K562 (cell line): ENCODE data around the gene EXOG. TPM values are rescaled to one million over a fixed set of nuclear protein-coding genes. Genes with fewer than 3 reads are reported as not detected.

Experiments used
- CEBPG ChIP-seq, 3 experiments: fragments of 200-800 bp in 1 of 3; sonication (Bioruptor generic) in 1 of 3; sonication (generic) in 1 of 3; formaldehyde crosslinking in 1 of 3; IDR thresholded peaks in 2 of 3; conservative IDR thresholded peaks in 1 of 3; 2 replicates each; pipeline versions ENCODE4 v1.6.1 to v1.8.0; 2016 to 2022; ENCODE audit warnings: missing compliant biosample characterization in 2 of 3, missing genetic modification characterization in 2 of 3, mild to moderate bottlenecking in 1 of 3, missing genetic modification reagents in 1 of 3
- GABPB2 ChIP-seq: fragments of 250-450 bp; sonication (Bioruptor Pico); conservative IDR thresholded peaks from 2 replicates; pipeline ENCODE4 v1.5.1; 2021; ENCODE audit warnings: mild to moderate bottlenecking
- HNRNPH1 ChIP-seq: fragments of 200-400 bp; formaldehyde crosslinking; optimal IDR thresholded peaks from 2 replicates; pipeline ENCODE3; 2017; ENCODE audit warnings: low read depth, mild to moderate bottlenecking, low read length, moderate library complexity
- JUNB ChIP-seq: fragments of 450-650 bp; formaldehyde crosslinking; conservative IDR thresholded peaks from 2 replicates; pipeline ENCODE4 v1.4.0; 2020; ENCODE audit warnings: mild to moderate bottlenecking
- KLF1 ChIP-seq: fragments of 450-650 bp; IDR thresholded peaks from 2 replicates; pipeline ENCODE4 v1.6.1; 2016; ENCODE audit warnings: missing genetic modification characterization, missing compliant biosample characterization
- MEIS2 ChIP-seq: fragments of 450-650 bp; IDR thresholded peaks from 2 replicates; pipeline ENCODE4 v1.6.1; 2014; ENCODE audit warnings: mild to moderate bottlenecking; ENCODE audit not compliant: partially characterized antibody
- PRPF4 ChIP-seq: fragments of 200-400 bp; formaldehyde crosslinking; IDR thresholded peaks from one replicate; pipeline ENCODE4 v1.6.1; 2017; ENCODE audit warnings: low read length, low read depth, mild to moderate bottlenecking; ENCODE audit not compliant: insufficient read depth, poor library complexity, severe bottlenecking
- RBM22 ChIP-seq: fragments of 200-400 bp; formaldehyde crosslinking; IDR thresholded peaks from 2 replicates; pipeline ENCODE4 v1.6.1; 2018; ENCODE audit warnings: low read length, low read depth; ENCODE audit not compliant: poor library complexity, severe bottlenecking
- RBM34 ChIP-seq: fragments of 200-400 bp; formaldehyde crosslinking; IDR thresholded peaks from 2 replicates; pipeline ENCODE4 v1.6.1; 2018; ENCODE audit warnings: low read length, borderline replicate concordance; ENCODE audit not compliant: insufficient read depth
- SPI1 ChIP-seq: IDR thresholded peaks from 2 replicates; pipeline ENCODE4 v1.6.1; 2011; ENCODE audit warnings: low read depth, low read length, control low read depth, borderline replicate concordance
- SREBF2 ChIP-seq: sonication (generic); formaldehyde crosslinking; IDR thresholded peaks from 2 replicates; pipeline ENCODE4 v1.4.0; 2020; ENCODE audit warnings: mild to moderate bottlenecking, missing genetic modification reagents
- TCFL5 ChIP-seq: fragments of 250-450 bp; sonication (Bioruptor Pico); conservative IDR thresholded peaks from 2 replicates; pipeline ENCODE4 v1.6.1; 2021; ENCODE audit warnings: mild to moderate bottlenecking, moderate library complexity, matching md5 sums
- ZNF121 ChIP-seq: sonication (generic); formaldehyde crosslinking; conservative IDR thresholded peaks from 2 replicates; pipeline ENCODE4 v1.8.0; 2022; ENCODE audit warnings: missing genetic modification reagents
- ZNF3 ChIP-seq: fragments of 250-450 bp; sonication (Bioruptor Pico); IDR thresholded peaks from 2 replicates; pipeline ENCODE4 v1.5.0; 2021; ENCODE audit warnings: mild to moderate bottlenecking, moderate library complexity
- ZNF41 ChIP-seq: fragments of 250-450 bp; sonication (Bioruptor Pico); conservative IDR thresholded peaks from 2 replicates; pipeline ENCODE4 v1.4.0; 2020; ENCODE audit warnings: mild to moderate bottlenecking
- ZNF444 ChIP-seq: fragments of 250-450 bp; sonication (Bioruptor Pico); IDR thresholded peaks from 2 replicates; pipeline ENCODE4 v1.4.0; 2020; ENCODE audit warnings: mild to moderate bottlenecking, moderate library complexity
- ZNF785 ChIP-seq: fragments of 250-450 bp; sonication (Bioruptor Pico); IDR thresholded peaks from 2 replicates; pipeline ENCODE4 v1.4.0; 2020; ENCODE audit warnings: mild to moderate bottlenecking
- ZNF79 ChIP-seq: fragments of 250-450 bp; sonication (Bioruptor Pico); IDR thresholded peaks from 2 replicates; pipeline ENCODE4 v1.4.0; 2020; ENCODE audit warnings: low read depth, mild to moderate bottlenecking, moderate library complexity
- polyA plus RNA-seq, 8 experiments: library from polyadenylated mRNA; depleted of rRNA in 4 of 8; stranded (reverse) in 5 of 8; unstranded in 3 of 8; fragments of >200 nt; fragmentation: Nextera tagmentation in 2 of 8; fragmentation: Illumina TruSeq in 1 of 8; extraction: Ambion mirVana in 2 of 8; extraction: Trizol in 1 of 8; gene quantifications; 2 replicates each; pipeline versions ENCODE4 v1.2.1 to v1.2.3, GENCODE V29; 2011 to 2014; ENCODE audit warnings: inconsistent platforms in 1 of 8, missing spikeins in 1 of 8
- total RNA-seq, 7 experiments: library from RNA; depleted of rRNA in 6 of 7; stranded (reverse); fragments of >200 nt in 6 of 7; fragmentation: Illumina TruSeq in 2 of 7; extraction: Trizol in 2 of 7; gene quantifications; 2 replicates each; pipeline versions ENCODE4 v1.2.1 to v1.2.3, GENCODE V29; 2011 to 2021; ENCODE audit warnings: low replicate concordance in 1 of 7
- TF ChIP-seq, protein P1 (sequence below): IDR thresholded peaks from 3 replicates; pipeline ENCODE4 v1.6.1; 2011; ENCODE audit warnings: borderline replicate concordance, mild to moderate bottlenecking; ENCODE audit not compliant: insufficient read length, insufficient read depth
- TF ChIP-seq, protein P2 (sequence below): fragments of 250-450 bp; sonication (Bioruptor Pico); IDR thresholded peaks from 2 replicates; pipeline ENCODE4 v1.4.0; 2020; ENCODE audit warnings: mild to moderate bottlenecking, moderate library complexity
- TF ChIP-seq, protein P3 (sequence below): sonication (generic); formaldehyde crosslinking; IDR thresholded peaks from 2 replicates; pipeline ENCODE4 v1.8.1; 2023; ENCODE audit warnings: mild to moderate bottlenecking, missing genetic modification reagents

Gene EXOG
- total and polyA plus RNA-seq, 9 of the 15 experiments (the other 6 are each of a cell fraction or from before 2014, with no cell fraction given), result 10.8 to 21.7 (median 14.8) TPM

DNA sequence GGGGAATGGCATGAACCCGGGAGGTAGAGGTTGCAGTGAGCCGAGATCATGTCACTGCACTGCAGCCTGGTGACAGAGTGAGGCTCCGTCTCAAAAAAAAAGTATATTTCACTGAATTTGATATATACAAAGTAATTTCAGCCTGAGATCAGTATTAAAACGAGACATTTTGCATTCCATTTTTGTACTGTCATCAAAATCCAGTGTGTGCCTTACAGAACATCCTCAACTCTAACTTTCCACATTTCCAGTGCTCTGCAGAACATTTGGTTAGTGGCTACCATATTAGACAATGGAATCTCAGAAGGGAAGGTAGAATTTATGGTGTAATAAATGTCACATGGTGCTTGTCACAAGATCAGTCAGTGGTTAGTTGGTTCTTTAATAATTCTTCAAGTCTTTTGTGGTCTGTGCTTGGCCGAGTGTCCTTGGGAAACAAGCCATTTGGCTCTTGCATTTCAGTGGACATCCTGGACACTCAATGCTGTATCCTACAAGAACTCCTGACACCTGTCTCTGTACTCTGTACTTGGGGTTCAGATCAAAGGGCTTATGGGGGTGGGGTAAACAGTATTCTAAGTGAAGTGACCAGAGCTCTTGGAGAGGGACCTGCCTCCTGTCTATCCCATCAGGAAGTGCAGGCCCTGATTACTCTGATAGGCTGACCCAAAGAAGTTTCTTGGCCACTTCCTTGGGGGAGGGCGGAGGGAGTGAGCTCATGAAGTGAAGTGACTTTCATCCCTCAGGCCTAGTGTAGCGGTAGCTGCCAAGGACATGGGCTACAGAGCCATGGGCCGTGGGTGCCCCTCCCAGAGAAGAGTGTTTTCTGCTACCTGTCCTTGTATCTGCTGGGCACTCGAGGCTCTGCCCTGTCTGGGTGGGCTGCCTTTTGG, 38.8 kb upstream of the EXOG start (continued):
- no peak for TF ChIP-seq ZNF41 (CRISPR knock-in tag)
- TF ChIP-seq JUNB (CRISPR knock-in tag), result no peak
- TF ChIP-seq RBM22, result no peak
- TF ChIP-seq HNRNPH1, result no peak
- TF ChIP-seq, protein P1, sequence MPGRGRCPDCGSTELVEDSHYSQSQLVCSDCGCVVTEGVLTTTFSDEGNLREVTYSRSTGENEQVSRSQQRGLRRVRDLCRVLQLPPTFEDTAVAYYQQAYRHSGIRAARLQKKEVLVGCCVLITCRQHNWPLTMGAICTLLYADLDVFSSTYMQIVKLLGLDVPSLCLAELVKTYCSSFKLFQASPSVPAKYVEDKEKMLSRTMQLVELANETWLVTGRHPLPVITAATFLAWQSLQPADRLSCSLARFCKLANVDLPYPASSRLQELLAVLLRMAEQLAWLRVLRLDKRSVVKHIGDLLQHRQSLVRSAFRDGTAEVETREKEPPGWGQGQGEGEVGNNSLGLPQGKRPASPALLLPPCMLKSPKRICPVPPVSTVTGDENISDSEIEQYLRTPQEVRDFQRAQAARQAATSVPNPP, result no peak
- TF ChIP-seq TCFL5 (CRISPR knock-in tag), result no peak
- TF ChIP-seq SPI1, result peak; percentile 8; the same call in 1 of the 2 replicates
- no peak for TF ChIP-seq ZNF785 (CRISPR knock-in tag)
- TF ChIP-seq ZNF3 (CRISPR knock-in tag), result no peak
- TF ChIP-seq PRPF4, result no peak
- TF ChIP-seq ZNF444, result no peak
- TF ChIP-seq MEIS2, result no peak
- no peak for TF ChIP-seq RBM34
- no peak for TF ChIP-seq ZNF121 (CRISPR knock-in tag)
- TF ChIP-seq GABPB2 (CRISPR knock-in tag), result no peak
- no peak for TF ChIP-seq KLF1 (tag)
- TF ChIP-seq CEBPG (CRISPR knock-in tag; IDR thresholded peaks at IDR 0.05), result no peak
- no peak for TF ChIP-seq CEBPG (tag; conservative IDR thresholded peaks at IDR 0.05 in 1 of 2, IDR thresholded peaks at IDR 0.05 in 1 of 2)
- TF ChIP-seq SREBF2 (CRISPR knock-in tag), result no peak
- TF ChIP-seq ZNF79 (CRISPR knock-in tag), result no peak
- TF ChIP-seq, protein P2, sequence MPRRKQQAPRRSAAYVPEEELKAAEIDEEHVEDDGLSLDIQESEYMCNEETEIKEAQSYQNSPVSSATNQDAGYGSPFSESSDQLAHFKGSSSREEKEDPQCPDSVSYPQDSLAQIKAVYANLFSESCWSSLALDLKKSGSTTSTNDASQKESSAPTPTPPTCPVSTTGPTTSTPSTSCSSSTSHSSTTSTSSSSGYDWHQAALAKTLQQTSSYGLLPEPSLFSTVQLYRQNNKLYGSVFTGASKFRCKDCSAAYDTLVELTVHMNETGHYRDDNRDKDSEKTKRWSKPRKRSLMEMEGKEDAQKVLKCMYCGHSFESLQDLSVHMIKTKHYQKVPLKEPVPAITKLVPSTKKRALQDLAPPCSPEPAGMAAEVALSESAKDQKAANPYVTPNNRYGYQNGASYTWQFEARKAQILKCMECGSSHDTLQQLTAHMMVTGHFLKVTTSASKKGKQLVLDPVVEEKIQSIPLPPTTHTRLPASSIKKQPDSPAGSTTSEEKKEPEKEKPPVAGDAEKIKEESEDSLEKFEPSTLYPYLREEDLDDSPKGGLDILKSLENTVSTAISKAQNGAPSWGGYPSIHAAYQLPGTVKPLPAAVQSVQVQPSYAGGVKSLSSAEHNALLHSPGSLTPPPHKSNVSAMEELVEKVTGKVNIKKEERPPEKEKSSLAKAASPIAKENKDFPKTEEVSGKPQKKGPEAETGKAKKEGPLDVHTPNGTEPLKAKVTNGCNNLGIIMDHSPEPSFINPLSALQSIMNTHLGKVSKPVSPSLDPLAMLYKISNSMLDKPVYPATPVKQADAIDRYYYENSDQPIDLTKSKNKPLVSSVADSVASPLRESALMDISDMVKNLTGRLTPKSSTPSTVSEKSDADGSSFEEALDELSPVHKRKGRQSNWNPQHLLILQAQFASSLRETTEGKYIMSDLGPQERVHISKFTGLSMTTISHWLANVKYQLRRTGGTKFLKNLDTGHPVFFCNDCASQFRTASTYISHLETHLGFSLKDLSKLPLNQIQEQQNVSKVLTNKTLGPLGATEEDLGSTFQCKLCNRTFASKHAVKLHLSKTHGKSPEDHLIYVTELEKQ (CRISPR knock-in tag), result no peak
- TF ChIP-seq, protein P3, sequence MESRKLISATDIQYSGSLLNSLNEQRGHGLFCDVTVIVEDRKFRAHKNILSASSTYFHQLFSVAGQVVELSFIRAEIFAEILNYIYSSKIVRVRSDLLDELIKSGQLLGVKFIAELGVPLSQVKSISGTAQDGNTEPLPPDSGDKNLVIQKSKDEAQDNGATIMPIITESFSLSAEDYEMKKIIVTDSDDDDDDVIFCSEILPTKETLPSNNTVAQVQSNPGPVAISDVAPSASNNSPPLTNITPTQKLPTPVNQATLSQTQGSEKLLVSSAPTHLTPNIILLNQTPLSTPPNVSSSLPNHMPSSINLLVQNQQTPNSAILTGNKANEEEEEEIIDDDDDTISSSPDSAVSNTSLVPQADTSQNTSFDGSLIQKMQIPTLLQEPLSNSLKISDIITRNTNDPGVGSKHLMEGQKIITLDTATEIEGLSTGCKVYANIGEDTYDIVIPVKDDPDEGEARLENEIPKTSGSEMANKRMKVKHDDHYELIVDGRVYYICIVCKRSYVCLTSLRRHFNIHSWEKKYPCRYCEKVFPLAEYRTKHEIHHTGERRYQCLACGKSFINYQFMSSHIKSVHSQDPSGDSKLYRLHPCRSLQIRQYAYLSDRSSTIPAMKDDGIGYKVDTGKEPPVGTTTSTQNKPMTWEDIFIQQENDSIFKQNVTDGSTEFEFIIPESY (CRISPR knock-in tag), result peak; percentile 38; the same call in 1 of the 2 replicates
